Stimulated activated CD4-positive, alpha-beta T cell treated with anti-CD3 and anti-CD28 coated beads, Interleukin-1b, Interleukin-23, amount 100 ng/mL, for 24 hours (primary cell): ENCODE measurements around the gene LIPA.
"Not testable (repeated sequence)": the region's sequence is repeated elsewhere in the genome, so short reads cannot be mapped to it uniquely, and the experiment has no call there.

ENCODE experiments used
- DNase-seq, 4 experiments: peaks; one replicate each; pipeline ENCODE4 v3.0.0-alpha.2; 2020; ENCODE audit warnings: low read depth in 4 of 4, low spot score in 1 of 4

Gene LIPA

DNA sequence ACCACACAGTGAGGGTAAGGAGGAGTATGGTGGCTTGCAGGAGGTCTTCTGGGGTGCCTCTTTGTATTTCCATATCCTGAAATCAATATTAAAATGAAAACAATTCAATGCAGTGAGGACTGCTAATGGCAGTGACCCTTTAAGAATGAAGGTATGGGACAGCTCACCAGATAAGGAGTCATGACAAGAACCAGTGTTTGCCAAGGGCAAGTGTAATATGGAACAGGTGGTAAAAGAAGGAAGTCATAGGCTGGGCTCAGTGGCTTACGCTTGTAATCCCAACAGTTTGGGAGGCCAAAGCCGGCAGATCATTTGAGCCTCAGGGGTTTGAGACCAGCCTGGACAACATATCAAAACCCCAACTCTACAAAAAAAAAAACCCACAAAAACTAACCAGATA lies 20.0 kb upstream of the LIPA start:
- no peak for DNase-seq

GRCh38 chr10:89270153-89270483 lies 18.5 kb upstream of the LIPA start:
- DNase-seq: no peak

DNA sequence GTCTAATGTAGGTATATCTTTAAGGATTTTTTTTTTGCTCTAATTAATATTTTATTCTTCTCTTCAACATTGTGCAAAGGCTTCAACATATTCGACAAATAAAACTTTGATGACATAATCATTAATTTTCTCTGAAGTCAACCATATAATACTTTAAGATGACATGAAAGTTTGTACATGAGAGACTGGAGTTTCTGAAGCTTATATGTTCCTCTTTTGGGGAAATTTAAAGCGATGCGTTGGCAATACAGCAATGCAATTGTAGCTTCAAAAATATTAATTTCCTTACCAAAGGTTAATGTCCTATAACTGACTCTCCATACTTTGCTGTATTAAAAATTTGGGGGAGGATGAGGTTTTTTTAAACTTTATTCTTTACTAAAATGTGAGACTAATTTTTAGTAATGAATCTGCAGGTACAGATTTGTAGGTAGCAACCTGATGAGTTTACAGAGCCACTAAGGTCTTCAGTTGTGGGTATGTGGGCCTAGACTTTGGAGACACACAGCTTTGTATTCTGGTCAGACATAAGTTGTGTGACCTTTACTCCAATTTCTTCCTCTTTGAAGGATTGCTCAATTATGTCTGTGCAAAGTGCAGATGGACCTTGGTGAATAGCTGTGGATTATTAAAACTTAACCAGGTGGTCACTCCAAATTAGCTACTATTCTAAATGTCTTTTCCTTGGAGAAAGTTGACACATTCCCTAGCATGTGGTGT lies 18.0 kb upstream of the LIPA start:
- no peak for DNase-seq

- DNase-seq: no peak
Observed at GRCh38 chr10:89266721-89267453, 15.3 kb upstream of the LIPA start.

DNA sequence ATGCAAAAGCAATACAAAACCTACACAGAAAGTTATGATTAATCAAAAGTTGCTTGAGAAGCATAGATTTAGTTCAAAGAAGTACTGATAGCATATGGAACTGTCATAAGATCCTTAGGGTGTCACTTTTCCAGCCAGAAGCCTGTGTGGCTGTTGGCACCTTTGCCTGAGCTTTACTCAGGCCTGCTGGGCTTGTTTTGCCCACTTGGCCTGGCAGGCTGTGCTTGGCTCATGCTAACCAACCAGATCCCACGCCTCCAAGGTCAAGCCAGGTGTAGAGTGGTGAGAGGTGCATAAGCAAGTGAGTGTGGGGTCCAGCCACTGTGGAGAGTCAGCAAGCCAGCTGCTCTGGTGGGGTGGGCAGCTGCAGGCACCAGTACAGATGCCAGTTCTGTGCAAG lies 12.0 kb upstream of the LIPA start:
- no peak for DNase-seq

DNA sequence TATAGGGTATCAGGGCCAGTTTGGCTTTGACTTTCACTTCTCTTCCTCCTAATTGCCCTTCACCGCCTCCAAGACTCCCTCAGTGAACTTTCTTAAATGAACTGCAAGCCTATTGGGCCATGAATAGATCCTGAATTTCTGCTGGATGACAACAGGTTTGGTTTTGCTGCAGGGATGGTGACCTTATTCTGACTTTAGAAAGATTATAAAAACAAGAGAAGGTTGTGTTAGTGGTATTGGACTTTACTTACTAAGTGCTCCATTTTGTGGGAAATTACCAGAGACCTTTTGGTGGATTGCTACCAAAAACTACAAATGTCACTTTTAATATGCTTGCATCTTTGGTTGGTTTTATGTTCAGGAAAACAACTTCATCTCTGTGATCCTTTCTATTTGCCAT lies 11.5 kb upstream of the LIPA start:
- DNase-seq: no peak

DNA sequence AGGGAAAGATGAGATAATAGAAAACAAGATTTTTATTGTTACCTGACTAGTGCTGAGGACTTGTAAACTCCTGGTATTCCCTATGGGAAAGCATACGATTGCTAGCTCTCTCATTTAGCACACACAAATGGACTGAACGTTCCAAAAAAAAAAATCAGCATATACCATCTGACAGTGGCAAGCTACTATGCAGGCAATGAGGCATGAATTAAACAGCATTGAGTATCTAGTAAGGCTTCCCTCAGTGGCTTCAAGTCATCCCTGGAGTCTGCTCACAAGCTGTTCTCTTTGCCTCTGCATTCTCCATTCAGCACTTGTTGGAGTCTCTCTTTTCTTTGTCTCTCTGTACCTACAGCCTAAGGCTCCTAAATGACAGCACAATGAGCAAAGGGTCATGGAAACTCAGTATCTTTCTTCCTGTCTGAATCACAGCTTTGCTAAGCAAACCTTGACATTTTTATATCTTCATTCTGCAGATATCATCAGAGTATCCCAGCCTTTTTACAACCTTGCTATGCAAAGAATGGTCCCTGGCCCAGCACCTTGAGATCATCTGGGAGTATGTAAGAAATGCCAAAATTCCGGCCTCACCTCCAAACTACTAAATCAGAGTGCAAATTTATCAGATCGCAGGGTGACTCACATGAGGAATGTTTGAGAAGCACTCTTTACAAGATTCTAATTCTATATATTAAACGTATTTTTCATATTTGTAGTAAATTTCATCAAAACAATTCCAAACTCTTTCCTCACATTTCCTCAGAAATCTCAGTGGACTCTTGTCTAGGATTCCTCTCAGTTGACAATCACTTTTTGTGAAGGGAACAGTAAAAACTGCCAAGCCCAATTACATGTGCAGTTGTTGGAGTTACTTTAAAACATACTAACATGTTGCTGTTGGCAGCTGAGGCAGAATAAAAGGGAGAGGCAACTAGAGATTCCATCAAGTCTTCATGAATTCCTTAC lies 10.8 kb upstream of the LIPA start:
- no peak for DNase-seq

DNA sequence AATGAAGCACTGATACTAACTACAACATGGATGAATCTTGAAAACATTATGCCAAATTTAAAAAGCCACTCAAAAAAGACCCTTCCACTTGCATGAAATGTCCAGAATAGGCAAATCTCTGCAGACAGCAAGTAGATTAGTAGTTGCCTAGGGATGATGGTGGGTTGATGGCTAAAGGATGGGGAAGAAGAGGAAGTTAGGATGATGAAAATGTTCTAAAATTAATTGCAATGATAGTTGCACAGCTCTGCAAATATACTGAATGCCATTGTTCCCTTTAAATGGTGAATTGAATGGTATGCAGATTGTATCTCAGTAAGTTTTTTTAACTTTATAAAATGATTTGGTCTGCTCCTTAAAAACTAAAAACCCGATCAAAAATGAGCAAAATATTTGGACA lies 7.3 kb upstream of the LIPA start:
- no peak for DNase-seq

DNA sequence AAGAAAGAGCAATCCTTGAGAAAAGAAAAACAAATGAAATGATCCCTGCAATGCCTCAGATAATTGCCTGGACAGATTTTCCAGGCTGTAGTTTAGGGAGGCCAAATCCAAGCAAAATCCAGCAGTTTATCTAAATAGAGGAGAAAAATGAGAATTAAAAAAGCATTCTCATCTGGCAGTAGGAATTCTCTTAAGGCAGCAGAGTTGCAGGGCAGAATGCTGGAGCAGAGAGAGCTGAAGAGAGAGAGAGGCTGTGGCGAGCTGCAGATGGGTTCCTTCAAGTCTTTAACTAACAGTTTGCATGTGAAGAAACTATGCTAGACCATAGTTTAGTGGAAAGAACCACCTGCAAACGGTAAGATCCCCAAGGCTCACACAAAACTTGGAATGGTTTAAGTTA lies 6.0 kb upstream of the LIPA start:
- DNase-seq: no peak

DNA sequence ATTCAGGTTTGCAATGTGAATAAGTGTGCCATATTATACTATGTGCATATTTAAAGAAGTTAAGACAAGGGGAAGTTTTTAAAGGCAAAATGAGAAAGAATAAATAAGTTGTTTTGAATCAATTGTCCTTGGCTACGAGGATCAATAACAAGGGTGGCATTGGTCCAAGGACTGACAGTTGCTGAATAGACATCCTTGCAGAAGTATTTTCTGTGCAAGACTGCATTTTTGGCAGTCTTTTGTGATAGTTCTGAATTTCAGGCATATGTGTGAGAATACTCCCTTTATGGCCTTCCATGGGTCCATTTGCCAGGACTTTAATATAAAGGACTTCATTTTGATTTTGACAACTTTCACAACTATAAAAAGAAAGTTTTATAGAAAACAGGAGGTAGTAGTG lies 5.4 kb upstream of the LIPA start:
- no peak for DNase-seq

DNA sequence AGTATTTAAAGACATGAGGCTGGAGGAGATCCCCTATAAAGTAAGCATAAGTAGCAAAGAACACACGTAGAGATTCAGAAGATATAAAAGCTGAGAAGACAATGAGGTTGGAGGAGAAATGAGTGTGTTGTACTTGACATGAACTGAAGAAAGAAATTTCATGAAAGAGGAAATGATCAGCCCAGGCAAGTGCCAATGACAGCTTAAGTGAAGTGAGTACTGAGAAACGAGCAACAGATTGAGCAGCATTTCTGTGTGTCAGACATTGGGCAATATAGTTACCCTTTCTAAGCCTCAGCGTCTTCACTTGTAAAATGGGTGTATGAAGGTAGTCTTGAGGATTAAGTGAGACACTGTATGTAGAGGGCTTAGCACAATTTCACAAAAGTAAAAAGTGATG lies 4.8 kb upstream of the LIPA start:
- no peak for DNase-seq

GRCh38 chr10:89255793-89256192 lies 4.2 kb upstream of the LIPA start:
- no peak for DNase-seq

DNA sequence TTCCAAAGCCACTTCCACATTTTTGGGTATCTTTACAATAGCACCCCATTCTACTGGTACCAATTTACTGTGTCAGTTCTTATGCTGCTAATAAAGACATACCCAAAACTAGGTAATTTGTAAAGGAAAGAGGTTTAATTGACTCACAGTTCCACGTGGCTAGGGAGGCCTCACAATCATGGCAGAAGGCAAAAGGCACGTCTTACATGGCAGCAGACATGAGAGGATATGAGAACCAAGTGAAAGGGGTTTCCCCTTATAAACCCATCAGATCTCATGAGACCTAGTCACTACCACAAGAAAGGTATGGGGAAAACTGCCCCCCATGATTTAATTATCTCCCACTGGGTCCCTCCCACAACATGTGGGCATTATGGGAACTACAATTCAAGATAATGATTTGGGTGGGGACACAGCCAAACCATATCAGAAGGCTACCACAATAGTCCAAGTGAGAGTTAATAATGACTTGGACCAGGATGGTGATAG lies 3.6 kb upstream of the LIPA start:
- DNase-seq: not testable (repeated sequence)

GRCh38 chr10:89252225-89252585 lies 630 bp upstream of the LIPA start:
- DNase-seq: no peak

- DNase-seq: no peak
Observed at GRCh38 chr10:89250865-89251408, 638 bp downstream of the LIPA start.

DNA sequence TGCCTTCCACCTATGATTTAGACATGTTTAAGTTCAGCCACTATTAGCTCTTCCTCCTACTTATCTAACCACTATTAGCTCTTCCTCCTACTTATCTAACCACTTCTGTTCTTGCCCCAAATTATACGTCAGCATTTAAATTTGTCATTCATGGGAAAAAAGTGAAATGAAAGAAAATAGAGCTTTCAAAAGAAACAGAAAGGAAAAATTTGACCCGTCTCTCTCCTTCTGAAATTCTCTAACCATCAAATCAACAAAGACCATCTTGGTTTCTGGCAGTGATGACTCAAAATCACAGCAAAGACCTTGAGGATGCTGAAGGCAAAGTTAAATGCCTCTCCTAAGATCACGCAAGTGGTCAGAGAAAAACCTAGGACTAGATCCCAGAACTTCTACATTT lies 2.6 kb downstream of the LIPA start:
- no peak for DNase-seq

GRCh38 chr10:89247623-89248022 lies 4.0 kb downstream of the LIPA start:
- DNase-seq: not testable (repeated sequence)

DNA sequence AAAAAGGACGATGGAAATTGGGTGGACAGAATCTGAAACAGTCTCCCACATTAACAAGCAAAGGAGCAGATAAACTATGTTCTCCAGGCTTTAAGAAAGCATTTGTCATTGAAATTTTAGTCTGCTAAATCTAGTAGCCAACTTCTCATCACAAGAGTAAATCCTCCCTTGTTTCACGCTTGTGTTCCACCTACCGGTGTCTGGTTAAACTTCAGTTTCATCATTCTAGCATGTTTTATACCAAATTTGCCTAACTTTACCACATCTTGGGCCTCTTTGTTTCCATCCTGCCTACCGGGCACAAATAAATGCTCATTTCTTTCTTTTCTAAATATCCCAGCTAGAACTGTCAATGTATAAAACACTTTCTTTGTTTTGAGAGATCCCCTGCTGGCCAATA lies 5.8 kb downstream of the LIPA start:
- DNase-seq: no peak

GRCh38 chr10:89242840-89243568 lies 8.6 kb downstream of the LIPA start:
- no peak for DNase-seq

- DNase-seq: no peak
Observed at GRCh38 chr10:89242345-89242684, 9.3 kb downstream of the LIPA start.
